Astrocyte (in vitro differentiated cells and primary cell): ENCODE data around the gene APOA5.

Experiments
- CTCF ChIP-seq: IDR thresholded peaks from 2 replicates; pipeline ENCODE4 v1.5.1; 2011; ENCODE audit warnings: low read depth, mild to moderate bottlenecking, inconsistent platforms, low read length, moderate library complexity; ENCODE audit not compliant: insufficient read depth
- EZH2 ChIP-seq: IDR thresholded peaks from 2 replicates; pipeline ENCODE4 v1.6.1; 2012; ENCODE audit warnings: mild to moderate bottlenecking, low read length, inconsistent platforms; ENCODE audit not compliant: insufficient read depth

GRCh38 chr11:116773203-116774097 lies 18.2 kb downstream of the APOA5 start:
- no peak for TF ChIP-seq CTCF
- no peak for TF ChIP-seq EZH2
